D341Med (cell line): ENCODE measurements around the gene FREM1.

Source experiments
- DNase-seq: peaks from one replicate; pipeline ENCODE4 v3.0.0; 2012; ENCODE audit warnings: low spot score

FREM1 gene

DNA sequence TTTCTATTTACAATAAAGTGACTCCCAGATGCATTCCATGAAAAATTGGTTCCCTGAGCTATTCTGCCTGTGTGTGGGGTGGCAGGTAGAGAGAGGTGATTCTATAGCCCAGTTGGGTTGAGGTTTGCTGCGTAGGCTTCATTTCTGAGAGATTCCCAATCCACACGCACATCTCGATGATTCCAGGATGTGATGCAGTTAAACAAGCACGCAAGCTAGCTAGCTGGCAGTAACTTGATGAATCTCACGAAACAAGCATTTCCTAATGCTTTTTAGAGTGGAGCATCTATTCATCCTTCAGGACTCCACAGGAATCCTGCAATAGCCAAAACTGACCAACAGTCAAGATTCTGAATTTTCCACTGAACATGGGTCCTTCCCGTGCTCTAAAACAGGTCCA is 143.9 kb downstream of the FREM1 start:
- DNase-seq, result no peak

DNA sequence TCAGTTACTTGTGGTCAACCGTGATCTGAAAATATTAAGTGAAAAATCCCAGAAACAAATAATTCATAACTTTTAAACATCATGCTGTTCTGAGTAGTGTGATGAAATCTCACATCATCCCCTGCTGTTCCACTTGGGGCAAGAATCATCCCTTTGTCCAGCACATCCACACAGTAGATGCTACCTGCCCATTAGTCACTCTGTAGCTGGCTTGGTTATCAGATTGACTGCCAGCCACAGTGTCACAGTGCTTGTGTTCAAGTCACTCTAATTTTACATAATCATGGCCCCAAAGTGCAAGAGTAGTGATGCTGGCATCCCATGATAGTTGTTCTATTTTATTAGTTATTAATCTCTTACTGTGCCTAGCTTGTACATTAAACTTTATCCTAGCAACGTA is 148.6 kb downstream of the FREM1 start:
- no peak for DNase-seq

DNA sequence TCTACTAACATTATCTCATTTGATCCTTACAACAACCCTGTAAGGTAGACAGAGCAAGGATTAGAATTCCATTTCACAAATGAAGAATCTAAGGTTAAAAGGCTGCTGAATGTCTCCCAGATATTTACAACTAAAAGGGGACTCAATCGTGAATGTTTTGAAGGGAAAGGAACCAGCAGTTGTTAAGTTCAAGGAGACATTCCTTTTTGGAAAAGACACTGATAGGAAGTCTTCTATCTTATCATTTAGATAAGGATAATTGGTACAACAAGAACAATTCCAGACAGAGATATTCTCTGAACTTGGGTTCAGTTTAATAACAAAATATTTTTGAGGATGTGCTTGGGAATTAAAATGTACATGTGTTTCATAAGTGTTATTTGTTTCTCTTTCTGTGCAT is 150.2 kb downstream of the FREM1 start:
- no peak for DNase-seq

DNA sequence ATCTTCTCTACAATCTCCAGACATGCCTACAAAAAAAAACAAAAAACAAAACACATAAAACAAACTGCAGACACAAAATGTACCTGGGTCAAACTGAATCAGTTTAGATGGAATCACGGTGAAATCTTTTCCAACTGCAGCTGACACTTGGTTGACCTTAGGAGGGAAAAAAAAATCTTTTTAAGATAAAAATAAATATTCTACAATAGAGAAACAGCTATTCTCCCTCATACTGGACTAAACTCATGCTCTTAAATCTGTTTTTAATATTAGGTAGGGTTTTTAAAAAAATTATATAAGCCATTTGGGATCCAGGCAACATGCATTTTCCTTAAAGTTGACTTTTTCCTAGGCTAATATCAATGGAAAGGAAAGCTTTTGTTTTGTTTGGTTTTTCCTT is 153.9 kb downstream of the FREM1 start:
- DNase-seq, result no peak

DNA sequence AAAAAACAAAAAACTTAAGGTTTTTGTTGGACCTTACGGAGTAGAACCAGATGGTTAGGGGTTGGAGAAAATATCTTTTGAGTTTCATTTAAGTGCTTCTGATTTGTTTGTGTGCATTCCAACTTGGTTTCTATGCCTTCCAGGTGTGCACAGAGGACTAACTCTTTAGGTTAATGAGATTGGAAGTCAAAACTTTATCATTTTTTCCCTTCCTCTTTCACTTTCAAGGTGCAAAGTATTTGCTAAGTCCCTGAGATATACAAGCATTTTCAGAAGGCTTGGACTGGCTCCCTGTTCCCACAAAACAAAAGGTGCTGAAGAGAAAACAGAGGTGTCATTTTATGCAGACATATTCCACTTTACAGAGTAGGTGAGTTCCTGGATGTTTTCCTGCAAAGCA is 157.4 kb downstream of the FREM1 start:
- DNase-seq, result no peak

DNA sequence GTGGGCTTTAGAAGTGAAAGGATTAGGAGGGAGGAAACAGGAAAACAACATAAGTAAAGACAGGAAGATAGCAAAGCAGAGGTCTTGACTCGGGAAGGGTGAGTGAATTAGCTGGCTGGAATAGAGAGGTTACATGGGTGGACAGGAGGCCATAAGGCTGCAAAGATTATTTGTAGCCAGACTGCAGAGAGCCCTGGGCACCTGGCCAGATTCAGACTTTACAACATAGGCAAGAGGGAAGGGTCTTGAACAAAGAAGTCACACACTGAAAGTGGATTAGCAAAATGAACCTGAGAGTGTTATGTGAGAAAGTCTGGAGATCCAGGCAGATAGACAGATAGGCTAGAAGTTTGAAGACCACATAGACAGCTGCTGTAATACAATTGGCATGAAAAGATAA is 158.0 kb downstream of the FREM1 start:
- no peak for DNase-seq

DNA sequence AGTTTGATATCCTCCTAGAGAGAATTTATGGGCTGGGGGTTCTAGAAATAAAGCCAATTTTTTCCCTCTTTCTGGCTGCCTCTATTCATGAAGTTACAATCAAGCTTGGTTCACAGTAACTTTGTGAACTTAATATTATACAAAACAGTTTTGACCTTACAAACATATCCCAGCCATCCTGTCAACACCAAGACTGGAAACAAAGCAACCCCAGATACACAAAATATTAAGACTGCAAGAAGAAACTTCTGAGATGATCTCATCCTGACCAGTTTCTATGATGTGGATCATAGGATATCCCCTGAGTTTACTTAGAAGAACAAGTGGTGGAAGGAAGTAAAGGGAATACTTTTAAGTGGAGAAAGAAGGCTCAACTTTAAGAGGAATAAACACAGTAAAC is 159.4 kb downstream of the FREM1 start:
- no peak for DNase-seq

DNA sequence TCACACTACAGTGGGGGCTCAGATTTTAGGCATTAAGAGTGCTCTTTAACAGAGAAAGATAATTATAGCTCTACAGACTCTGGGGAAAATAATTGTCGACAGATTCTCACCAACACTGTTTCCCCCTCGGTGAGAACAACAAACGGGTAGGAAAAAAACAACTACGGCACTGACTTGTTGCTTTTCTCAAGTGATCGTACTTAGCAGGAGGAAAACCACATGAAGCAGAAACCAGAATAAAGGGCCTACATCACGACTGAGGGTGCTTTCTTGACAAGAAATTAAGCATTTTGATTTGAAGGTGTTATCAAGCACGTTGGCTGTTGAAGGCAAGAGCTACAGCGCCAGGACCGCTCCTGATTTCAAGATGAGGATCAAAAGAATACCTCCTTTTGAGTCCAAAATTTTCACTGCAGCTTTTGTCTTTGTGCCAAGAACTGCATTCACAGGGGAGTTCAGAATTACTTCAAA is 160.5 kb downstream of the FREM1 start:
- no peak for DNase-seq

DNA sequence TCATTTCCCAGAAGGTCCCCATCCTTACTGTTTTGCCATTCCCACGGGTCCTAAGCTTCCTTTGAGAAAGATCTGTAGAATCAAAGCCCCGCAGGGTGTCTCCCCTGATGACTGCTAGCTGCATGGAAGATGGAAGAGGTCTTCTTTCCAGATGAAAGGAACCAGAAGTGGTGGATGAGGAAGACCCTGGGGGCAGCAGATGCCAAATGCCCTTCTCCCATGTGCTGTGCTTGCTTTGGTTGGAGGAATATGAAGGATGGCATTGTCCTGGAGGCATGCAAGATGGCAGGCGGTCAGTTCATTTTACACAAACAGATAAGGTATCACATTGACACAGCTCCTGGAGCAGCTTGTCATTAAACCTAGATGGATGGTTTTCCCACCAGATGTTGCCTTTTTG is 161.9 kb downstream of the FREM1 start:
- no peak for DNase-seq

DNA sequence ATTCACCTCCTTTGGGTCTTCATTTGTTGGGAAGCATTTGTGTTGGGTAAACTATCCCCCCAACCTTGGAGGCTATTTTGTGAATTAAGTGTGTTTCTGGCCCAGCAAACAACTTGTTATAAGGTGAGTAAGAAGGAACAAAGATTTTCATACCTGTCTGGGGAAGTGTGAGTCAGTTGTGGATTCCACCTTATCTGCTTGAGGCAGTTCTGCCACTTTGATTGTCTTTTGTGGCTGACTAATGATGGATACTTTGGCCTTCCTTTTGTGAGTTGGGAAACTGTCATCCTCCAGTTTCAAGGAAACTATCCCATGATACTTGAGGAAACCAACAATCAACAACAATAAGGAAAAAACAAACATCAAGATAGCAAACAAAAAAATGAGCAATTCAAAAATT is 163.1 kb downstream of the FREM1 start:
- no peak for DNase-seq

DNA sequence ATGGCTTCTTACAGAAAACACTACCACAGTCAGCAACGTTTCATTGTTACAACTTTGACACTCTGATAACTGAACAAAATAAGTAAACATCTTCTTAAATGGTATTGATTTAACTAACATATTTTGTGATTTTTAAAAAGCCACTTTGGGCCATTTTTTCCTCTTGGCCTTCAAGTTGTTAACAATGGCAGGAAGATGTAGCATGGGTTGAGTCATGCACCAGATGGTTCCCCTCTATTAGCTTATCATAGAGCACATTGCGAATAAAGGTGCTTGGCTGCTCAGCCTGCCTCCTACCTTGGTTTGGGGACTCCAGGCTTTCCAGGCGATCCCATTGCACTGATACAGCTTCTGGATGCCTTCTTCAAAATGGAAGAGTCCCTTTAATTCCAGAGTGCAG is 163.6 kb downstream of the FREM1 start:
- no peak for DNase-seq

DNA sequence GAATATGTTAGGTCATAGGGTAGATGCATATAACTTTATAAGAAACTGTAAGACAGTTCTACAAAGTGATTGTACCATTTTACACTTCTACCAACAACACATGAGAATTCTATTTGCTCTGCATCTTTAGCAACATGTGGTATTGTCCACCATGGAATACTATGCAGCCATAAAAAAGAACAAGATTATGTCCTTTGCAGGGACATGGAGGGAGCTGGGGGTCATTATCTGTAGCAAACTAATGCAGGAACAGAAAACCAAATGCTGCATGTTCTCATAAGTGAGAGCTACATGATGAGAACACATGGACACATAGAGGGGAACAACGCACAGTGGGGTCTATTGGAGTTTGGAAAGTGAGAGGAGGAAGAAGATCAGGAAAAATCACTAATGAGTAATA is 165.5 kb downstream of the FREM1 start:
- no peak for DNase-seq

DNA sequence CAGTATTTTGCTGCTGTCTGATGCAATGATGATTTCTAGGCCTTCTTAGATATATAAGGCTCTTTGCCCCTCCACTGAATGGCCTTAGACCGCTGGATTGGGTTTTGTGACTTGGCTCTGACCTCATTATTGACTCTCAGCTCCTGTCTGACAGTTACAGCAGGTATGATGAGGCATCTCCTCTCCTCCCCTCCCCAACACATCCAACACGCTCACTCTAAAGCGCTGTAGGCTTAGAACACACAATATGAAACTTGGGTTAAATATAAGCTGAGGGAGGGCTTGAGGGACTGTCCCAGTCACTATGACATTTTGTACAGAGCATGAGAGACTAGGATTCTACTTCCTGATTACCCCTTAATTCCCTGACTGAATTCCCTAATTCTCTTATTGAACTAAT is 168.9 kb downstream of the FREM1 start:
- no peak for DNase-seq

DNA sequence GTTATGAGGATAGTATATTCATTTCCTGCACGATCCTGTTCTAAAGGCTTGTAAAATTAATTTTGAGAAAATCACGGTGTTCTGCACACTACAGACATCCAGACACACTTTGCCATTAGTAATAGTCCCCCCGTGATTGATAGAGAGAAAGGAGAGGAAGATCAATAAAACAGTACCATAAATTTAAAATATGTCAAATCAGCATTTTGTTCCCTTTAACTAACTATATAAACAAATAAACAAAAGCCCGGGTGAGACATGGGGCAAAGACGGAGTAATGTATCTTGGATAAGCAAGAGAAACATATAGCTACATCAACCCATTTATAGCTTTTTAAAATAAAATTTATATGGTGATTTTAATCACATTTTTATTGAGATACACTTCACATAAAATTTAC is 177.1 kb downstream of the FREM1 start:
- no peak for DNase-seq

DNA sequence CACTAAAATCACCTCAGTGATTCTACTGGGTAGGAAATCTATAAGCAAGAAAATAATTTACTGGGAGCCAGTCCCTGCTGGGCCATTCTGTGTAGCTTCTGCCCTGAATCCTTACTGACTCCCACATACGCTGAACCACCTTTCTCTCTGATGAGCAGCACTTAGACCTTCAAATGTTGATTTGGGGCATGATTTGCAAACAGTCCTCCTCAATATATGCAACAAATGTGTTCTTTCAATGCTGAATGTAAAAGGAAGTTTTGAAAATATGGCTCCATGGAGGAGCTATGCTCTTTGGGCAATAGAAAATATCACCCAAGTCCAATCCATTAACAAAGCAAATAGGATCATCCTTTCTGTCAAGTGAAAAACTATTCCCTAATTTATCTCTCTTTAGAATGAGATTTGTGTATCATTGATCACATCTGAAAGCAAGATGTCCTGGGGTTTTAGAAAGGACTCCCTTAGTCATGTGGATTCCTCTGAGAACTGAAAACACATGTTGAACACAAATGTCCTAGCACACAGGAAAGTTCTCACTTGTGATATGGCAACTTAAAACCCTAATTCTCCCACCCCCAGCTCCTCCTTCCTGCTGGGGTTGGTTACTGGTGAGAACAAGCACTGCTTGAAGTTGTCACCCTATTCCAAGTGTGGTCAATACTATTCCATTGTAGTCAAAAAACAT is 178.8 kb downstream of the FREM1 start:
- DNase-seq, result no peak

DNA sequence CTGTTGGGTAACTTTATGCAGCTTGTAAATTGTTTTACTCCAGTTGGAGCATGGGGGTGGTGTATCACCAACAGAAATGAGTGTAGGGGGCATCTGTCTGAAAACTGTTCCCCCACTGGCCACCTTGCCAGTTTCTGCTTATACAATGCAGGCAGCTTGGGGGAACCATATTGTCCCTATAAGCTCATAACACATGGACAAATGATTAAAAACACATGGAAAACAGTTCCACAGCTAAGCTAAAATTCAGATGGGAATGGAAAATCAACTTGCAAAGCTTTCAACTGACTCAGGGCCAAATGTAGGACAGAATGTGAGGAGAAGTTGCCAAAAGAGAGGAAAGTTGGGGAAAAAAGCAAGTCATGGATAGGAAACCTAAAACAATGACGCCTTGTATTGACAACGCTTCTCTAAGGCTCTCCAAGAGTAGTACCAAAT is 179.7 kb downstream of the FREM1 start:
- DNase-seq, result no peak

DNA sequence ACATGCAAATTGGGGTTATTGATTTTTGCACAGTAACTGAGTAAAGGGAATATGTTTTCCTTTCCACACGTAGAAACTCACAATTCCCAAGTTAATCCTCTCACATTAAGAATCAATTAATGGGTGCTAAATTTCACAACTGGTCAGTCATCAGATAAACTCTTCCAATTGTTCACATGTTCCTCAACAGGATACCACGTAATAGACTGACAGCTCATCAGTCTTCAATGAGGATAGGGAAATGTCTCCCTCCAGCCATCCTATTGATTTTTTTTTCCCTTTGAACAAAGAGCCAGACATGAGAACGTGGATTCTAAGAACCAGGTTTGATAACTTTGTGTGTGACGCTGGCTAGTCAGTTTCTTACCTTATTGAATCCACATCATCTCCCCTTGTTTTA is 186.9 kb downstream of the FREM1 start:
- DNase-seq, result no peak

DNA sequence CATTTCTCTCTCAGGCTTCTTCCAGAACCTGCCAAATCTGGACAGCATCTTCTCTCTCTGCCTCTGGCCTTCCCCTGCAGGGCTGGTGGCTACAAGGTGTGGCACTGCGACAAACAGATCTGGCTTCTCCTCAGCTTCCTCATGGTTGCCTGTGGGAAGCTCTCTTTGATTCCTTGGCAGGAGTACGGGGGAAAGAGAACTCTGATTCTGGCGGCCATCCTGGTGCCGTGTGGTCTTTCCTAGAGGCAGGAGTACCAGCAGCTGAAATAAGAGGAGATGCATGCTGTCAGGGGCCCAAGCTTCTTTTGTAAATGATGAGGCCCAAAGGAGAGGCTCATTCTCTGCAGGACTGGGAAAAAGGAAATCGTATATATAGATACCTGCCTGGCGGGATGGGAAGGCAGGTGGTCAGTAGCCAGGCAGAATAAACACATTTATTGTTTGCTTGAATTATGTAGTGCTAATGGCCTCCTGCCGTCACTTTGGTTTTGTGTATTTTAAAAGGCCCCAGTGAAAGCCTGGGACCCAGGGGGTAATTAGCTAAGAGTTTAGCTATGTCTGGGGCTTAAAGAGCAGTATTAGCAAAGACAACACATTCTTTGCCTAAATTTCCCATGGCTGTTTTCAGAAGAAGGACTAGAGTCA is 187.7 kb downstream of the FREM1 start, which contains the start of gene CER1:
CER1 (minus strand) TSS at position 343 of the 645 bp plus-strand sequence; CDS start at position 282, 61 bp downstream.
- no peak for DNase-seq

DNA sequence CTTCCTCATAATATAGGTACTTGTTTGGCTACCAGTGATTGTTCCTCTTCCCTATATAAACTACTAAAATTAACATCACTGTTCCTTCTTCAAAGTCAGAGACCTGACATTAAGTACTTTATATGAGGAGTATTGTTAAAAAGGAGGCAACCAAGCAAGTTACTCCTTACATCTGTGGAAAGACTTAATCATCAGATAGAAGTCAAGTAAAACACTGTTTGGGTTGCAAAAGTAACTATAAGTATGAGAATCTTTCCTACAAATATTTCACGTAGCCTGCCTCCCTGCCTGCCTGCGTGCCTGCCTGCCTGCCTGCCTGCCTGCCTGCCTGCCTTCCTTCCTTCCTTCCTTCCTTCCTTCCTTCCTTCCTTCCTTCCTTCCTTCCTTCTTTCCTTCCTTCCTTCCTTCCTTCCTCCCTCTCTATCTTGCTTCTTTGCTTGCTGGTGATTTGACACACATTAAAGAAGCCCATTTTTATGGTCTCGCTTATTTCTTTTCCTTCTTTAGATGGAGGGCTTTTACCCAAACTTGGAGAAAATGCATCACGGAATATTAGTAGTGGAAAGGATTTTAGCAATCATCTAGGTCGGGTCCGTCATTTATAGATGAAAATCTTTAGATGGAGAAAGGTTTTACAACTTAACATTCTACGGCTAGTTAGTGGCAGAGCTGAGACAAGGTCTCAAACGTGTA is 190.9 kb downstream of the FREM1 start:
- DNase-seq, result no peak

DNA sequence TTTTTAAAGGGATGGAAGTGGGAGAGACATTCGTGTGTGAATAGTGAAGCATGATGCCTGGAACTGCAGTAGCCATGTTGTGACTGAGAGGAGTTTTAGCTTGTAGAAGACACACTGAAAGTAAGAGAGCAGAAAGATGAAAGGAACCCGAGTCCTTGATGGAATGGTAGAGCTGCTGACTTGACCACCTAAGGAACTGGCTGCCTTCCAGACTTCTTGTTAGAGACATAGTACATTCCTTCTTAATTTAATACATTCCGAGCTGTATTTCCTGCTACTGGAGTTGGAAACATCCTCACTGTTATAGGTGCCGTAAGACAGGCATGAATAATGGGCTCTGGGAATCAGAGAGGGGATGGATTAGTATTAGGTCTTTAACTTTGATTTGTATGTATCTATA is 195.1 kb downstream of the FREM1 start:
- no peak for DNase-seq

DNA sequence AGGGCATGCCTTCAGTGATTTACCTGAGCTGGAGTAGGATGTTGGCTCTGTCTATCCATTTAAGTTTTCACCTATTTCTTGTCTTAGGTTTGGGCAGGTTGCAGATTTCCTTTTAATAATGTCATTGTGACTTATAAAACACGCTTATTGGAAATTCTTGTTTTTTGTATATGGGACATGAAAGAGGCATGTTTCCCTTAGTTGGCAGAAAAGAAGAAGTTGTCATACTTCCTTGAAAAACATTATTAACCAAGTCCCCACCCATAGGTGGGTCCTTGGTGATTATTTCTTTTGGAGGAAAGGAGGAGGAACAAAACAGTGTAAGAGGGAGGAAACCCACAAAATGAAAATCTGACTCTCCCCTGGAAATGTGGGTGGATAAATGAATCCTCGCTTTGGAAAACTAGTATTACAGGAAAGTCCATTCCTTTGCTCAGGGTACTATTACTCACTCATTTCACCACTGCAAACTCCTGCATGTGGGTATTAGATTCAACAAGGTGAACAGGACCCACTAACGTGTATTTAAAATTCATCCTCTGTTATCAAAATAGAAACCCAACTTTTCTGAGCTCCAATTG is 197.0 kb downstream of the FREM1 start:
- no peak for DNase-seq

DNA sequence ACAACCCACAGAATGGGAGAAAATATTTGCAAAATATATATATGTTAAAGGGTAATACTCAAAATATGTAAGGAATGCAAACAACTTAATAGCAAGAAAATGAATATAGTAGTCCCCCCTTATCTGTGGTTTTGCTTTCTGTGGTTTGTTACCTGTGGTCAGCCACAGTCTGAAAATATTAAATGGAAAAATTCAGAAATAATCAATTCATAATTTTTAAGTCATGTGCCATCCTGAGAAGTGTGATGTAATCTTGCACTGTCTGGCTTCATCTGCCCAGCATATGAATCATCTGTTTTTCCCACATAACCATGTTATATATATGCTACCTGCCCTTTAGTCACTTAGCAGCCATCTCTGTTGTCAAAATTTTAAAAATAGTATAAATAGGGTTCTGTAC is 199.4 kb downstream of the FREM1 start:
- DNase-seq, result no peak
